ENCODE measurements around the gene SERPINB13.
A peak's percentile ranks its signal among the peaks of the same experiment; 100 is the strongest.

Gene SERPINB13

GRCh38 chr18:63567825-63568224 is 19.3 kb upstream of the SERPINB13 start:
- no peak for ATAC-seq
- Mint-ChIP-seq H3K27ac (no peak overlapping the region), H3K4me3 (no peak overlapping the region), H3K36me3 (ENCODE audit: low read depth) (no peaks in the 10 kb centered on the region), H3K4me1 (no peaks in the 10 kb centered on the region), H3K9me3 (no peaks in the 10 kb centered on the region), H3K27me3 (peaks cover 9% of the 10 kb centered on the region)
- DNase-seq, result no peak

GRCh38 chr18:63570721-63571120 is 16.4 kb upstream of the SERPINB13 start:
- H3K4me3 Mint-ChIP-seq, result no peak overlapping the region
- DNase-seq (no peak), ATAC-seq (no peak)
- no peak overlapping the region for H3K27ac Mint-ChIP-seq
- no peaks in the 10 kb centered on the region for H3K36me3 Mint-ChIP-seq (ENCODE audit: low read depth)
- no peaks in the 10 kb centered on the region for H3K4me1 Mint-ChIP-seq
- peaks cover 9% of the 10 kb centered on the region for H3K27me3 Mint-ChIP-seq
- no peaks in the 10 kb centered on the region for H3K9me3 Mint-ChIP-seq

- Mint-ChIP-seq H3K4me3 (no peak overlapping the region), H3K27me3 (peaks cover 6% of the 10 kb centered on the region), H3K36me3 (ENCODE audit: low read depth) (no peaks in the 10 kb centered on the region), H3K4me1 (no peaks in the 10 kb centered on the region), H3K9me3 (no peaks in the 10 kb centered on the region), H3K27ac (no peak overlapping the region)
- no peak for DNase-seq
- no peak for ATAC-seq
Measured at GRCh38 chr18:63575681-63576080, 11.5 kb upstream of the SERPINB13 start.

GRCh38 chr18:63578357-63578958 is 8.7 kb upstream of the SERPINB13 start:
- Mint-ChIP-seq H3K27ac (no peak overlapping the region), H3K27me3 (peaks cover 4% of the 10 kb centered on the region), H3K36me3 (ENCODE audit: low read depth) (no peaks in the 10 kb centered on the region), H3K4me1 (no peaks in the 10 kb centered on the region), H3K4me3 (no peak overlapping the region), H3K9me3 (no peaks in the 10 kb centered on the region)
- no peak for ATAC-seq
- peak; percentile 5 for DNase-seq

GRCh38 chr18:63579616-63580015 is 7.5 kb upstream of the SERPINB13 start:
- no peaks in the 10 kb centered on the region for H3K4me1 Mint-ChIP-seq
- H3K27ac Mint-ChIP-seq, result no peak overlapping the region
- H3K27me3 Mint-ChIP-seq, result peaks cover 4% of the 10 kb centered on the region
- ATAC-seq, result no peak
- H3K36me3 Mint-ChIP-seq (ENCODE audit: low read depth), result no peaks in the 10 kb centered on the region
- no peaks in the 10 kb centered on the region for H3K9me3 Mint-ChIP-seq
- H3K4me3 Mint-ChIP-seq, result no peak overlapping the region
- no peak for DNase-seq

- no peaks in the 10 kb centered on the region for H3K9me3 Mint-ChIP-seq
- no peaks in the 10 kb centered on the region for H3K4me1 Mint-ChIP-seq
- peaks cover 6% of the 10 kb centered on the region for H3K27me3 Mint-ChIP-seq
- H3K27ac Mint-ChIP-seq, result no peak overlapping the region
- H3K36me3 Mint-ChIP-seq (ENCODE audit: low read depth), result no peaks in the 10 kb centered on the region
- ATAC-seq (no peak), DNase-seq (no peak)
- H3K4me3 Mint-ChIP-seq, result no peak overlapping the region
Measured at GRCh38 chr18:63585988-63586387, 1.2 kb upstream of the SERPINB13 start.

- ATAC-seq, result no peak
- Mint-ChIP-seq H3K36me3 (ENCODE audit: low read depth) (no peaks in the 10 kb centered on the region), H3K4me3 (no peak overlapping the region), H3K27me3 (peaks cover 4% of the 10 kb centered on the region), H3K27ac (no peak overlapping the region), H3K4me1 (no peaks in the 10 kb centered on the region), H3K9me3 (no peaks in the 10 kb centered on the region)
- DNase-seq, result no peak
Measured at GRCh38 chr18:63586431-63586830, 712 bp upstream of the SERPINB13 start.

DNA sequence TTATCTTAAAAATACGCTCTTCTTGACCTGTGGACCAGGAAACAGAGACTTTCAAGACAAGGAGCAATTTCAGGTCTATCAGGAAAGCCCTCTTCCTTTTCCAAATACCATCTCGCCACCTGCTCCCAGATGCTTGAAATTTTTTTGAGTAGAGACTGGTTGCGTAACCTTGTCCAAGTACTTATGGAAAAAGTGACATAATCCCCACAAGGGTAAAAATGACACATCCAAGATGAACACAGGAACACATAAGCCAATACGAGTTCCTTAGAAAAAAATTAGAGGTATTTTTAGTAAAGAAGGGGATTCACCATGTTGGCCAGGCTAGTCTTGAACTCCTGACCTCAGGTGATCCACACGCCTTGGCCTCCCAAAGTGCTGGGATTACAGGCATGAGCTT is 1.8 kb downstream of the SERPINB13 start:
- H3K9me3 Mint-ChIP-seq, result no peaks in the 10 kb centered on the region
- no peak overlapping the region for H3K4me3 Mint-ChIP-seq
- no peak for ATAC-seq
- H3K36me3 Mint-ChIP-seq (ENCODE audit: low read depth), result no peaks in the 10 kb centered on the region
- DNase-seq, result no peak
- no peaks in the 10 kb centered on the region for H3K4me1 Mint-ChIP-seq
- H3K27ac Mint-ChIP-seq, result no peak overlapping the region
- H3K27me3 Mint-ChIP-seq, result peaks cover 4% of the 10 kb centered on the region

DNA sequence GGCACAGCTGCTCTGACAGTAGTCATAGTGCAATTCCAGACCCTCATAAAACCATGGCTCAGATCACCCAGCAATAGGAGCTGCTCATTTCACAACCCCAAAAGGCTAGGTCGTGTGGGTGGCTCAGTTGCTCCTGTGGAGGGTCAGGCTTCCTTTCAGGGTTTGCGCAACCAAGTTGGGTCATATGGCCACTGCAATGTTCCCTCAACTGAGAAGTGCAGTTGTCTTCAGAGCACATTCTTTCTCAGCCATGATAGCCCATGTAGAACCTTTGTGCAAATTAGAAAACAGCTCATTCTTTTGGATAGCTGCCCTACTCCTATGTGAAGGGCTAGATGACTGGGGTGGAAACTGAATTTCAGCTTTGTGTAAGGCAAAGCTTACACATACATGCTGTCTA is 3.2 kb downstream of the SERPINB13 start:
- DNase-seq (no peak), ATAC-seq (no peak)
- H3K27me3 Mint-ChIP-seq, result peaks cover 4% of the 10 kb centered on the region
- H3K4me1 Mint-ChIP-seq, result no peaks in the 10 kb centered on the region
- H3K9me3 Mint-ChIP-seq, result no peaks in the 10 kb centered on the region
- no peak overlapping the region for H3K4me3 Mint-ChIP-seq
- no peak overlapping the region for H3K27ac Mint-ChIP-seq
- no peaks in the 10 kb centered on the region for H3K36me3 Mint-ChIP-seq (ENCODE audit: low read depth)

DNA sequence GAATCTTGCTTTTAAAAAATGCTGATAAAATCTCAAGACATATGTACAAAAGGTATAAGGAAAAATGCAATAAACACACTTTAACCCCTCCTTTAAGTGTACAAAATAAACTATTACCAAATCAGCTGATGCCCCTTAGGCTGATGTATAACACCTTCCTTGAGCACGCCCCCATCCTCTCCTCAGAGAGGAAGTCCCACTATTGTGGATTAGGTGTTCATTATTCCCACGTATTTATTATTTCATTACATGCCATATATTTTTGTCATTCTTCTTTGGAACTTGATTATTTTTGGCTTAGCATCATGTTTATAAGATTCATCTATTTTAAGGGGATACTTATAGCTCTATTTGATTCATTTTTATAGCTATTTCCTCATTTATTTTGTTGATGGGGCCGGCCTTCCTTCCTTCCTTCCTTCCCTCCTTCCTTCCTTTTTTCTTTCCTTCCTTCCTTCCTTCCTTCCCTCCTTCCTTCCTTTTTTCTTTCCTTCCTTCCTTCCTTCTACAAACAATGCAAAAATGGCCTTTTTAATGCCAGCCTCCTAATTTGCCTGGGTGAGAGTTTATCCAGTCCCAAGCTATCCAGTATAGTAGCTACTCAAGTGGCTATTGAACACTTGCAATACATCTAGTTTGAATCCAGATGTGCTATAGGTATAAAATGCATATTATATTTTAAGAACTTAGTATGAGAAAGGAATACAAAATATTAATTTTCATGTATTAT is 4.0 kb downstream of the SERPINB13 start:
- Mint-ChIP-seq H3K4me3 (no peak overlapping the region), H3K27ac (no peak overlapping the region)

DNA sequence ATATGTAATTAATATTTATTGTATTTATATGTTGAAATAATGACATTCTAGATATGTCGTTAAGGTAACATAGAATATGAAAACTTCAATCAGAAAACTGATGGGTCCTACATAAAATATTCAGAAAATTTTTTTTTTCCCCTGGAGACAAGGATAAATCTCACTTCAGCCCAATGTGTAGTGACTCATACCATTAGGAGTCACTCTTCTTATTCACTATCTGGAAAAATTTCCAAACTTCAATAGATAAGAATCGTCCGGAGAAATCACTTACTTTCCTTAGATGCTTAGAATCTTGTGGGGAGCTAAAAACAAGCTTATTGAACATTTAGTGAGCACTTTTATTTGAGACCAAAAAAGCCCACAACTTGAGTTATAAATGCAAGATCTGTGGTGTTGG is 4.6 kb downstream of the SERPINB13 start:
- DNase-seq (no peak), ATAC-seq (no peak)
- H3K9me3 Mint-ChIP-seq, result no peaks in the 10 kb centered on the region
- H3K36me3 Mint-ChIP-seq (ENCODE audit: low read depth), result no peaks in the 10 kb centered on the region
- no peaks in the 10 kb centered on the region for H3K27me3 Mint-ChIP-seq
- H3K27ac Mint-ChIP-seq, result no peak overlapping the region
- no peak overlapping the region for H3K4me3 Mint-ChIP-seq
- no peaks in the 10 kb centered on the region for H3K4me1 Mint-ChIP-seq

More for the DNA sequence above, 4.0 kb downstream of the SERPINB13 start:
- ATAC-seq, result no peak
- no peak for DNase-seq
- H3K36me3 Mint-ChIP-seq (ENCODE audit: low read depth), result no peaks in the 10 kb centered on the region
- no peaks in the 10 kb centered on the region for H3K27me3 Mint-ChIP-seq
- H3K4me1 Mint-ChIP-seq, result no peaks in the 10 kb centered on the region
- no peaks in the 10 kb centered on the region for H3K9me3 Mint-ChIP-seq

- Mint-ChIP-seq H3K27me3 (no peaks in the 10 kb centered on the region), H3K27ac (no peak overlapping the region), H3K4me1 (no peaks in the 10 kb centered on the region), H3K4me3 (no peak overlapping the region), H3K9me3 (no peaks in the 10 kb centered on the region), H3K36me3 (ENCODE audit: low read depth) (no peaks in the 10 kb centered on the region)
- DNase-seq (no peak), ATAC-seq (no peak)
Measured at GRCh38 chr18:63592471-63592870, 5.3 kb downstream of the SERPINB13 start.

GRCh38 chr18:63596964-63597363 is 9.8 kb downstream of the SERPINB13 start:
- DNase-seq, result no peak
- no peak overlapping the region for H3K4me3 Mint-ChIP-seq
- ATAC-seq, result no peak
- H3K36me3 Mint-ChIP-seq (ENCODE audit: low read depth), result no peaks in the 10 kb centered on the region
- no peaks in the 10 kb centered on the region for H3K9me3 Mint-ChIP-seq
- no peak overlapping the region for H3K27ac Mint-ChIP-seq
- H3K4me1 Mint-ChIP-seq, result no peaks in the 10 kb centered on the region
- no peaks in the 10 kb centered on the region for H3K27me3 Mint-ChIP-seq

DNA sequence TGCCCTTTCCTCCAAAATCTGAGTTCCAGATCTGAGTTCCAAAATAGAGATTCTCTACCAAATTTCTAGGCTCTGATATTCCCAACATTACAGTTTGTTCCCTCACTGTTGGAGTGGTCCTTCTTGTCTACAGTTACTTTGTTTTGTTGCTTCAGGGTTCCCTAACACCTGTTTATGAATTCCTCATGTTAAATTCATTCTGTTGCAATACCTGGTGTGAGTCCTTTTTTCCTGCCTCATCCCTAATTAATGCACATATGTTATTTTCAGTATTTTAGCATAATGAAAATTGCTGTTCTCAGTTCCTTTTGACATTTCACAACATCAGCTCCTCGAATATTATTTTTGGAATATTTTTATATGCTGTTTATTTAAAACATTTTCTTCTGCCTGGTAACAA is 16.2 kb downstream of the SERPINB13 start:
- DNase-seq, result no peak
- no peak overlapping the region for H3K27ac Mint-ChIP-seq
- no peak overlapping the region for H3K4me3 Mint-ChIP-seq
- peaks cover 4% of the 10 kb centered on the region for H3K27me3 Mint-ChIP-seq
- no peaks in the 10 kb centered on the region for H3K4me1 Mint-ChIP-seq
- H3K36me3 Mint-ChIP-seq (ENCODE audit: low read depth), result no peaks in the 10 kb centered on the region
- H3K9me3 Mint-ChIP-seq, result no peaks in the 10 kb centered on the region
- no peak for ATAC-seq

GRCh38 chr18:63603772-63604171 is 16.6 kb downstream of the SERPINB13 start:
- no peaks in the 10 kb centered on the region for H3K4me1 Mint-ChIP-seq
- no peak overlapping the region for H3K27ac Mint-ChIP-seq
- no peak overlapping the region for H3K4me3 Mint-ChIP-seq
- H3K27me3 Mint-ChIP-seq, result peaks cover 4% of the 10 kb centered on the region
- H3K9me3 Mint-ChIP-seq, result no peaks in the 10 kb centered on the region
- ATAC-seq (no peak), DNase-seq (no peak)
- H3K36me3 Mint-ChIP-seq (ENCODE audit: low read depth), result no peaks in the 10 kb centered on the region

Measured in activated naive CD8-positive, alpha-beta T cell treated with anti-CD3 and anti-CD28 coated beads, Interleukin-2, amount 50 U/mL, for 24 hours (primary cell).